Effector memory CD4-positive, alpha-beta T cell (primary cell): ENCODE measurements around the gene TRIM68.
A peak's percentile ranks its signal among the peaks of the same experiment; 100 is the strongest.

Source experiments
- DNase-seq, 3 donors: peaks; one replicate each; pipeline ENCODE4 v3.0.0-alpha.2; 2020
- H3K27ac ChIP-seq: 2 replicates; pipeline ENCODE4 v1.7.0; 2013; ENCODE audit warnings: mild to moderate bottlenecking, low read length, moderate library complexity; ENCODE audit not compliant: insufficient read depth, poor library complexity, severe bottlenecking
- H3K27me3 ChIP-seq: replicated peaks from 2 replicates; pipeline ENCODE4 v1.7.0; 2013; ENCODE audit warnings: mild to moderate bottlenecking, low read length; ENCODE audit not compliant: insufficient read depth, control insufficient read depth, poor library complexity, severe bottlenecking
- H3K36me3 ChIP-seq: 2 replicates; pipeline ENCODE4 v1.7.0; 2013; ENCODE audit warnings: mild to moderate bottlenecking, low read length, moderate library complexity; ENCODE audit not compliant: control insufficient read depth, insufficient read depth
- H3K4me1 ChIP-seq: 2 replicates; pipeline ENCODE4 v1.7.0; 2013; ENCODE audit warnings: low read length, mild to moderate bottlenecking; ENCODE audit not compliant: control insufficient read depth, insufficient read depth, poor library complexity, severe bottlenecking
- H3K4me3 ChIP-seq: 2 replicates; pipeline ENCODE4 v1.7.0; 2013; ENCODE audit warnings: low read length, low read depth, mild to moderate bottlenecking; ENCODE audit not compliant: insufficient read depth, poor library complexity, severe bottlenecking
- H3K9me3 ChIP-seq: 2 replicates; pipeline ENCODE4 v1.7.0; 2013; ENCODE audit warnings: mild to moderate bottlenecking, low read length, moderate library complexity; ENCODE audit not compliant: control insufficient read depth

Gene TRIM68

DNA sequence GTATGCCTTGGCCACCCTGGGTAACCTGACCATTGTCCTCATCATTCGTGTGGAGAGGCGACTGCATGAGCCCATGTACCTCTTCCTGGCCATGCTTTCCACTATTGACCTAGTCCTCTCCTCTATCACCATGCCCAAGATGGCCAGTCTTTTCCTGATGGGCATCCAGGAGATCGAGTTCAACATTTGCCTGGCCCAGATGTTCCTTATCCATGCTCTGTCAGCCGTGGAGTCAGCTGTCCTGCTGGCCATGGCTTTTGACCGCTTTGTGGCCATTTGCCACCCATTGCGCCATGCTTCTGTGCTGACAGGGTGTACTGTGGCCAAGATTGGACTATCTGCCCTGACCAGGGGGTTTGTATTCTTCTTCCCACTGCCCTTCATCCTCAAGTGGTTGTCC lies 31.9 kb upstream of the TRIM68 start:
- Histone ChIP-seq H3K4me1 (no peaks in the 10 kb centered on the region), H3K4me3 (no peak overlapping the region), H3K36me3 (no peaks in the 10 kb centered on the region), H3K27ac (no peak overlapping the region), H3K27me3 (peaks cover 4% of the 10 kb centered on the region), H3K9me3 (no peaks in the 10 kb centered on the region)
- no peak for DNase-seq

DNA sequence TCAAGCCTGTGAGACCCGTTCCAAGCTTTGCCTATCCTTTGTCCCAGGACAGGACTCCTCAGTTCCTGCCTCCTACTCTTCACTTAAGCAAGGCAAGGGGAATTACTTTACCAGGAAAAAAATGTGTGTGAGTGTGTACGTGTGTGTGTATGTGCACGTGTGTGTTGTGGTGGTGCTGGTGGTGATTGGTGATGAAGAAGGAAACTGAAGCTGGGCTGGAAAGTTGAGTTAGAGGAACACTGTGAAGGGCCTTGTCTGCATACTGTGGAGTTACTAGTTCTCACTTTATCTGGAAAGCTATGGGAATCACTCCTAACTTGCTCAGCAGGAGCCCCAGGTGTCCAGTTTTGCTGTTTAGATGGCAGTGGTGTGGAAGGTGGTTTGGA lies 29.6 kb upstream of the TRIM68 start:
- Histone ChIP-seq H3K36me3 (no peaks in the 10 kb centered on the region), H3K4me1 (no peaks in the 10 kb centered on the region), H3K27me3 (peaks cover 4% of the 10 kb centered on the region), H3K27ac (no peak overlapping the region), H3K9me3 (no peaks in the 10 kb centered on the region), H3K4me3 (no peak overlapping the region)
- DNase-seq = no peak

DNA sequence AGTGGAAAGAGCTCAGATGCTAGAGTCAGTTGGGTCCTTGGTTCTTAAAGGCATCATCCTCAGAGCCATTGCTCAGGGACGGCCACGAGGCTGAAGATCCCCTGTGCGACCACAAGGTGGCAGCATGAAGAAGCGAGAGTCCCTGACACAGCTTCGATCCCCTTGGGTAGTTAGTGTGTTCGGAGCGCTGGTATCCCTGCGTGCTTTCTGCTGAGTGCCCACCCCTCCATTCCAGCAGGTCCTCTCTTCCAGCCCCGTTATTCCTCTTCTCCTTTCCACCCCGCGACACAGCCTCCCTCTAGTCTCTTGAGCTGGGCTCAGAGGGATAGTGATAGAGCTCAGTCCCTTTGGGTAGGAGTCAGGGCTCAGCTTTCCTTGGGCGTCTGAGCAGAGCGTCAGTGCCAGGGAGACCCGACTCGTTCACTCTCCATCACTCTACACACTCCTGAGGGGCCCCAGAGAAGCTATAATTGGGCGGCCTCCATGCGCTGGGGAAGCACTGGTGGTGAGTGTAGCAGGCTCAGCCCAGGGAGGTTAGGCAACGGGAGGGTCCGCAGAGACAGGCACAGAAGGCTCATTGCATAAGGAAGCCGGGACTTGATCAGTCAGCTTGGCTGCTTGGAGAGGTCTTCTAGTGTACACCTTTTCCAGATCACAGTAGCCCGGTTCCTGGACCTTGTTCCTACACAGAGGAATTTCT lies 29.1 kb upstream of the TRIM68 start, which contains the start of gene OR51D1:
TSS of gene OR51D1 (plus strand) at position 516 of the 700 bp plus-strand sequence. CDS start 2,314 bp downstream, outside the sequence.
- Histone ChIP-seq H3K9me3 (no peaks in the 10 kb centered on the region), H3K4me1 (no peaks in the 10 kb centered on the region), H3K27me3 (peaks cover 4% of the 10 kb centered on the region), H3K4me3 (no peak within 1 kb of the TSS), H3K36me3 (no peaks in the 10 kb centered on the region), H3K27ac (no peak within 1 kb of the TSS)
- peak; percentile 27 to 47 (median 34) for DNase-seq

DNA sequence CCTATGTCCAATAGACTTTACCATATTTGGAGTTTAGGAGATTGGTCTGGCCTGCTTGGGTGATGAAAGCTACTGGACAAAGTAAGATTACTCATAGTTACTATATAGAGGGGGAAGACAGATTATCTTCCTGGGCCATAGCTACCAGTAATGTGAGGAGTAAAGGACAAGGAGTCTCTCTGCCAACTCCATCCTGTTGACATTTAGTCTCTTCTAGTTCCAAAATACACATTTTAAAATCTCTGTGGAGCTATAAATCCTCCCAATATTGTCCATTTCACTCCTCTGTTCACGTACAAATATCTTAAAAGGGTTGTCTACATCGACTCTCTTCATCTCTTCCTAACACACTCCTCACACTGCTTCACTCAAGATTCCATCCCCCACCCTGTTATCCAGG lies 28.1 kb upstream of the TRIM68 start:
- Histone ChIP-seq H3K27ac (no peak overlapping the region), H3K36me3 (no peaks in the 10 kb centered on the region), H3K4me1 (no peaks in the 10 kb centered on the region), H3K4me3 (no peak overlapping the region), H3K9me3 (no peaks in the 10 kb centered on the region), H3K27me3 (peaks cover 4% of the 10 kb centered on the region)
- no peak for DNase-seq

DNA sequence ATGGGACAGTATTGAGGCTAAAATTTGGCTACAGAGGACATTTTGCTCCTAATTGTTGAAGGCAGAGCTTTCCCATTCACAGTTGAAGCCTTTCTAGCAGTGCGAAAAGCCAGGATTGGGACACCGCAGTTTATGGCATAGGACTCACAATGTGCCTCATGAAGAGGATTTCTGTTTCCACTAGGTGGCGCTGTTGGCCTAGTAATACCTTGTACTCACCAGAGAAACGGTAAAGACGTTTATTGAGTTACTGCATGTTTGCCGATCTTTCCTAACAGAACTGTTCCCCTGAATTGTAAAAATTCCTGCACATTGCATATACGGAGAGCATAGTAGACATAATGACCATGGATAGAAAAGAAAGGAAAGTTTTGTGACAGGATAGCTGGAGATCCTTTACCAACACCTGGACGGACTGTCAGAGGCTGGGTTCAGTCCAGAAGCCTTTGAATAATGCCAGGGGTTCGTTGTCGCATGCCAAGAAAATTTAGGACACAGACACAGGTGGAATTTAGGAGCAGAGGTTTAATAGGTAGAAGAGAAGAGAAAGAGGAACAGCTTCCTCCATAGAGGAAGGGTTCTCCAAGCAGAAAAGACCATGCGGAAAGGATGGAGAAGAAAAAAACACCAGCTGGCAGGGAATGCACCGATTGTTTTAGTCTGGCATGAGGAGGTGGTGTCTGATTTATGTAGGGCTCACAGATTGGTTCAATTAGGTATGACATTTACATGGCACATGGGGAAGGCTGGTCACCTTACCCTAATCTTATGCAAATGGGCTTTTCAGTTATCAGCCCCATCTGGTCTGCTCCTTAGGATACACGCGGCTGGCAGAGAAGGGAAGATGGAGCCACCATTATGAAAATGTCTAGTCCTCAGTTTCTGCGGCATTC lies 18.4 kb upstream of the TRIM68 start:
- Histone ChIP-seq H3K27me3 (no peaks in the 10 kb centered on the region), H3K4me1 (no peaks in the 10 kb centered on the region), H3K4me3 (no peak overlapping the region), H3K27ac (no peak overlapping the region), H3K9me3 (peaks cover 3% of the 10 kb centered on the region), H3K36me3 (no peaks in the 10 kb centered on the region)
- peak in 1 of 3 donors; percentile 17 for DNase-seq

DNA sequence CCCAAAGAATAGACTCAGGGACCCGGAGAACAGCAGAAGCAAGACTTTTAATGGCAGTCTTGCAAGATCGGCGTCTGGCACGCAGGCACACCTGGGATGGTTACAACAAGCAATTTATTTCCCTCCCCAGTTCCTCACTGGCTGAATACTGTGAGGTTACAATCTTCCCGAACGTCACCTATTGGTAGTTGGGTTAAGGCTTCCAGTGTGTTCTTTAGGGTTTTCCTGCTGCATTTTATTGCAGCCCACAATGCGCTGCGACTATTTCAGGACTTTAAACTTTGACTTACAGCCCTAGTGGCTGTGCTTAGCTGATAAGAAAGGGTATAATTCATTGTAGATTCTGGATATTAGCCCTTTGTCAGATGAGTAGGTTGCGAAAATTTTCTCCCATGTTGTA lies 11.5 kb upstream of the TRIM68 start:
- Histone ChIP-seq H3K36me3 (no peaks in the 10 kb centered on the region), H3K4me1 (no peaks in the 10 kb centered on the region), H3K27ac (no peak overlapping the region), H3K27me3 (peaks cover 5% of the 10 kb centered on the region), H3K9me3 (no peaks in the 10 kb centered on the region), H3K4me3 (no peak overlapping the region)
- no peak for DNase-seq

DNA sequence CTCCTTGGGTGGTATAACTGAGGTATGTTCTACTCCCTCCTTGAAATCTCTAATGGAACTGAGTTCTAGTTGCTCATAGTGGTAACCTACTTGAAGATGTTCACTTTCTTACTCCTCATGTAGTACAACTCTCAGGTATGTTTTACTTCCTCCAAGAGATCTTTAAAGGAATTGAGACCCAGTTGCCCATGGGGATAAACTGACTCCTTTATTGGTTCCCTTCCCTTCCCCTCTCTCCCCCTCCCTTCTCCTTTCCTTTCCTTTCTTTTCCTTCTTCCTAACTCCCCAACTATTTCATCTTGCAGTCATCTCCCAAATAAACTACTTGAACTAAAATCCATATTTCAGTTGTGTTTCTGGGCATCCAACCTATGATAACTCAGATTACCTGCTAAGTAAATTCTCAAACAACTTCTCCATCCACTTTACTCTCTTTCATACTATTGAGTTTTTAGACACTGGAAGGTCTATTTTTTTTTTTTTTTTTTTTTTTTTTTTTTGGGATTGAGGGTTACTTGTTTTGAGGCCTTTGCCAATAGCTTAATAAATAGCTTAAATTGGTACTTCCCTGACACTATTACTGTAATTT lies 7.9 kb upstream of the TRIM68 start:
- DNase-seq = no peak
- Histone ChIP-seq H3K9me3 (no peaks in the 10 kb centered on the region), H3K27me3 (peaks cover 5% of the 10 kb centered on the region), H3K4me1 (no peaks in the 10 kb centered on the region), H3K27ac (no peak overlapping the region), H3K4me3 (no peak overlapping the region), H3K36me3 (no peaks in the 10 kb centered on the region)

DNA sequence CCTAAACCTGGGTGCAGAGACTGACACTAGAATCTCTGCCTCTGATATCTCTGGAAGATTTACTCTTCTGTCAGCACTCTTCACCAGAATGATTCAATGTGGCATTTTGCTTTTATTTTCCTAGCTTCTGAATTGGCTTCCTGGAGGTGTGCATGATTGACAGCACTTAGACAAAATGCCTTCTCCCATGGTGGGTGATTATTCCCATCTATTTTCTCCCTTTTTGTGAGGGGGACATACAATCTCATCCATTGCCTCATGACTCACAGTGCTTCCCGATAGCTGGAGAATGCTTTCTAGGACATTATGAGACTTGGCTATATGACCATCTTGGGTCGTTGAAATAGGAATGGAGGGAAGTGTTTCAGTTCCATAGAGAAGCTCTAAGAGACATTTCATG lies 4.0 kb upstream of the TRIM68 start:
- Histone ChIP-seq H3K27me3 (peaks cover 3% of the 10 kb centered on the region), H3K36me3 (no peaks in the 10 kb centered on the region), H3K9me3 (no peaks in the 10 kb centered on the region), H3K4me1 (peaks cover 7% of the 10 kb centered on the region), H3K27ac (no peak overlapping the region), H3K4me3 (no peak overlapping the region)
- DNase-seq = no peak

DNA sequence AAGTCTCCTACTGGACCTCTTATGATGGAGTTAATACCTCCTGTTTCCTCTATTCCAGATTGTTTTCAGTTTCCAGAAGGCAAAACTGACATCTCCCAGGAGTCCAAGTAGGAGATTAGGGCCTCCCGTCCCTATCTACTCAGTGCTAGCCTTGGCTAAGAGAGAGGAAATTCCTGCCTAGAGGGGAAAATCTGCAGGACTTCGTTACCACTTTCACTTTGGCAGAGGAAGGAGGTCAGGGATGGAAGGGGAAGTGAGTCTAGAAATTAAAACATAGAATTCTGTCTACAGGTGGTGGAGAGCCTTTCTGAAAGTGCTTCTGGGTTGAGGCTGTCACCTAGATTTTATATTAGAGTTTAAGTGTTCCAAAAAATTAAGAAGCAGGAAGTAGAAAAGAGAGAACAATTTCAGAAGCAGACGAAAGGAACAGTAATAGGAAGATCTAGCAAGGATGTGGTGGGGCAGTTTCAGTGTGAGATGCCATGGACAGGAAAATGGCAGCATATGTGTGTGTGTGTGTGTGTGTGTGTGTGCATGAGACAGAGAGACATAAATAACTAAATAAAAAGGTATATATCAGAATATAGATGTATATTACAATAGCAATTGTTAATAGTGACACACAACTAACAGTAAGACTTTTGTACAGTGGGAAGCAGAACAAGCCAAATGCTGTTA lies 2.4 kb upstream of the TRIM68 start:
- H3K36me3 ChIP-seq = no peaks in the 10 kb centered on the region
- peaks cover 7% of the 10 kb centered on the region for H3K4me1 ChIP-seq
- no peak for DNase-seq
- no peaks in the 10 kb centered on the region for H3K27me3 ChIP-seq
- no peak overlapping the region for H3K27ac ChIP-seq
- no peaks in the 10 kb centered on the region for H3K9me3 ChIP-seq
- H3K4me3 ChIP-seq = peak overlapping the region; percentile 43
